Astrocyte of the hippocampus (primary cell): ENCODE results near the gene PPIL1.

Experiments
- DNase-seq: peaks from one replicate; pipeline ENCODE4 v3.0.0; 2011; ENCODE audit warnings: low read depth, low spot score

Gene PPIL1

DNA sequence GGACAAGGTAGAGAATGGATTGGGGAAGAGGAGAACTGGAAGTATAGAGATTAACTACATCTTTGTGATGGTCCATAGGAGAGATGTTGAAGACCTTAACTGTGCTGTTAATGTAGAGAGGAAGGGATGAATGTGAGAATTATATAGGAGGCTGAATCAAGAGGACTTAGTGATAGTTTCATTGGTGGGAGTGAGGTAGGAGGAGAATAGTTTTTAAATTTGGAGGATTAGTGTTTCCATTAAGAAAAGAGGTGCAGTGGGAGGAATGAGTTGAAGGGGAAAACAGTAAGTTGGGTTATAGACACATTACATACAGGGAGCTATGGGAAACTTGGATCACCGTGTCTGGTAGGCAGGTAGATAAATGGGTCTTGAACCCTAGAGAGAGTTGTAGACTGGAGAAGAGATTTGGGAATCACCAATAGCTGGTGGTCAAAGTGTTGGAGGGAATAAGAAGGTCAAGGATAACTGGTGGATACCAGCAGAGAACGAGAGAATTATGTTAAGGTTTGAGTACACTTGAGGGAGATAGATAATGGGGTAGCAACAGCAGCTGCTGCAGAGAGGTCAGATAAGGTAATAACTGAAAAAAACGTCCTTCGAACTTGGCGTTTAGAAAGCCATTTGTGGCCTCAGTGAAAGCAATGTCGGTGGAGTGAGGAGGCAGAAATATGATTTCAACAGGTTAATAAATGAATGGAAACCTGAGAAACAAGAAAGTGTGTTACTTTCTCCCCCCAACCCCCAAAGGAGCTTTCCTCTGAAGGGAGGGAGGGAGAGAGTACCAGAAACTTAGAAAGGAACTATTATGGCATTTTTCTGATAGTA, 14.3 kb upstream of the PPIL1 start:
- DNase-seq = no peak

DNA sequence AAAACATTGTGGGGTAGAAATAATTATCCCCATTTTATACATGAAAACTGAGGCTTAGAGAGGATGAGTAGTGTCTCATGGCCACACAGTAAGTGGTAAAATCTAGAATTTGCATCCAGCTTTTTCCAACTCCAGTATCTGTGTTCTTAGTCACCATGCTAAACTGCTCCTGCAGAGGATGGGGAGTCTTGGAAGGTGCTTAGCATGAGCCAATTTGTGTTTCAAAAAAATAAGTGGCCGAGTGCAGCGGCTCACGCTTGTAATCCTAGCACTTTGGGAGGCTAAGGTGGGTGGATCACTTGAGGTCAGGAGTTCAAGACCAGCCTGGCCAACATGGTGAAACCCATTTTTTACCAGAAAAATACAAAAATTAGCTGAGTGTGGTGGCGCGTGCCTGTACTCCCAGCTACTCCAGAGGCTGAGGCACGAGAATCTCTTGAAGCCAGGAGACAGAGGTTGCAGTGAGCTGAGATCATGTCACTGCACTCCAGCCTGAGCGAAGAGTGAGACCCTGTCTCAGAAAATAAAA, 13.6 kb upstream of the PPIL1 start:
- DNase-seq = no peak

DNA sequence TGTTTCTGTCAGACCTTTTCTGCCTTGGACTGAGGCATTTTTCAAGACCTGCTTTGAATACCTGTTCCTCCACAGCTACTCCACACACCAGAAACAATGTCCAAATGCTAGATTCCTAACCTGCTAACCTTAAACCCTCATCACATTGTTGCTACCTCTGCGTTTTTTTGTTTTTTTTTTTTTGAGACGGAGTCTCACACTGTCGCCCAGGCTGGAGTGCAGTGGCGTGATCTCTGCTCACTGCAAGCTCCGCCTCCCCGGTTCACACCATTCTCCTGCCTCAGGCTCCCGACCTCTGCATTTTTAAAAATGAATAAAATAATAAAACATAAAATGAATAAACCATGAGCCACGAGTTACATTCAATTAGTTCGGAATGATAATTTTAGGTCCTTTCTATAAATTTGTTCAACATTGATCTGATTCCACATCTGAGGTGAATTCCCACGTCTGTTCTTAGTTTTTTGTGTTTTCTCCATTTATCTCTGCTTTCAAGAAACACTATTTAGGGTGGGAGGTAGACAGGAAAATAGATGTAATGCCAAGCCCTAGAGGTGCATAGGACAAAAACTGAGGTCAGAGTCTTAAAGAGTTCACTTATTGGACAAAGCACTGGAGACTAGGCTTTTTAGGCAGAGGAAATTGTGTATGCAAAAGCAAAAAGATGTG, 12.5 kb upstream of the PPIL1 start:
- no peak for DNase-seq

DNA sequence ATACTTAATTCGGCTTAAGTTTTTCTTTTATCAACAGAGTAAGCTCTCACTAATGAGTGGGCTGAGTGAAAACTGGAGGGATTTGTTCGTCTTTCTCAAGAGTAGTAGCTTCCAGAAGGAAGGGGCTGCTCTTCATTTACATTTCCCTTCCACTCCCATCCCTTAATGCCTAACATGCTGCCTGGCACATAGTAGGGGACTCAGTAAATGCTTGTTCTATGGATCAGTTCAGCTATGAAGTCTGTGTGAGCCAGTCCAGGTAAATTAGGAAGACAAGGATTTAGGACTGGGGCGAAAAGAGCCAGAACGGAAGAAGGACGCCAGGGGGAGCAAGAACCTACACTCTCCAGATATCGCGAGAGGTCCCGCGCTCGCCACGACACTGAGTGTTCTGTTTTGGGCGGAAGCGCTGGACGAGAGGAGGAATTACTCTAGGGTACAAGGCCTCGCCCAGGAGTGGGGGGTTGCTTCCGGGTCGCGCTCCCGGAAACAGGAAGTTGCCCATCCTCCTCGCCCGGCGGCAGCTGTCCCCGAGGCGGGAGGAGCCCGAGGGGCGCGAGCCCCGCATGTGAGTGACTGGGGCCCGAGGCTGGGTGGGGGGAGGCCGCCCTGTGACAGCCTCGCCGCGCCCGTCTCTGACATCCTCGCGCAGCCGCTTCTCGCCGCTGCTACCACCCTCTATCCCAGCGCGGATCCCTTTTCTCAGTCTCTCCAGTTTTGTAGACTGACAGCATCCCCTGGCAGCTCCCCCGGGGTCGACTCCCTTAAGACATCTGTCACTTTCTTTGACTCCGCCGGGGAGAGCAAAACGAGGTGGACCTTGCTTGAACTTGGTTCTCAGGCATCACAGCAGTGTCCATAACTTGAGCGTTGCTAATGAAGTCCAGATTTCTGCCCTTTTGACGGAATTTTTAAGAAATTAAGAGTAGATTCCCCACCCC, 11.1 kb upstream of the PPIL1 start, which contains the start of gene C6orf89:
Gene C6orf89 (plus strand): TSS at position 492 of the 941 bp plus-strand sequence. CDS start 13,493 bp downstream, outside the sequence.
- peak; percentile 98 for DNase-seq

DNA sequence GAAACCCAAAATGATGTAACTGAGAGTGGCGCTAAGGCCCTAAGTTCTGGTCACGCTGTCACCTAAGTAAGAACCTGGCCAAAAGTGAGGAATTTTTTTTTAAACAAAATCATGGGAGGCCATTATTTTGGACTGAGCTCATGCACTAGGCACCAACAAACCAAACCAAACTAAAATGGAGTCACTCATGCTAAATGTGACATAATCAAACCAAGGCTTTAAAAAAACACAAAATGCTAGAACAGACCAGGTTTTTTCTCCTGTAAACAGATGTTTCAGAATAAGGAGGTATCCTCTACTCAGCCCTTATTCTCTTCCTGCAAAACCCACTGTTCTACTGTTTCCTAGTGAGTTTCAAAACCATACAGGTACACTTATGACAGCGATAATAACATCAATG, 10.0 kb upstream of the PPIL1 start:
- DNase-seq = no peak

DNA sequence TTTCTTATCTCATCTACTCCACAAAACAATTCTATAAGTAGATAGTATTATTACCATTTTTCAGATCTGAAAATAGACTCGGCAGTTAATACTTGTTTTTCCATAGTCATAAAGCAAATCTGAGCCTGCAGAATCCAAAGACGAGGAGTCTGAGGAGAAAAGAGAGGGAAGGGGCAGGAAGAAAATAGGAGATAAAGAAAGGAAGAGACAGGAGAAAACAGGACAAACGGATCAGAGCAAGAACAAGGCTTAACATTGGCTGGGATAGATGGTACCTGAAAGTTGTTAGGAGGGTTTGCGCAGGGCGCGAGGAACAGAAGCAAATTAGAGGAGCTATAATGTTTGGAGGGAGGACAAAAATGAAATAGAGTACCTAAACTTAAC, 639 bp upstream of the PPIL1 start:
- no peak for DNase-seq

DNA sequence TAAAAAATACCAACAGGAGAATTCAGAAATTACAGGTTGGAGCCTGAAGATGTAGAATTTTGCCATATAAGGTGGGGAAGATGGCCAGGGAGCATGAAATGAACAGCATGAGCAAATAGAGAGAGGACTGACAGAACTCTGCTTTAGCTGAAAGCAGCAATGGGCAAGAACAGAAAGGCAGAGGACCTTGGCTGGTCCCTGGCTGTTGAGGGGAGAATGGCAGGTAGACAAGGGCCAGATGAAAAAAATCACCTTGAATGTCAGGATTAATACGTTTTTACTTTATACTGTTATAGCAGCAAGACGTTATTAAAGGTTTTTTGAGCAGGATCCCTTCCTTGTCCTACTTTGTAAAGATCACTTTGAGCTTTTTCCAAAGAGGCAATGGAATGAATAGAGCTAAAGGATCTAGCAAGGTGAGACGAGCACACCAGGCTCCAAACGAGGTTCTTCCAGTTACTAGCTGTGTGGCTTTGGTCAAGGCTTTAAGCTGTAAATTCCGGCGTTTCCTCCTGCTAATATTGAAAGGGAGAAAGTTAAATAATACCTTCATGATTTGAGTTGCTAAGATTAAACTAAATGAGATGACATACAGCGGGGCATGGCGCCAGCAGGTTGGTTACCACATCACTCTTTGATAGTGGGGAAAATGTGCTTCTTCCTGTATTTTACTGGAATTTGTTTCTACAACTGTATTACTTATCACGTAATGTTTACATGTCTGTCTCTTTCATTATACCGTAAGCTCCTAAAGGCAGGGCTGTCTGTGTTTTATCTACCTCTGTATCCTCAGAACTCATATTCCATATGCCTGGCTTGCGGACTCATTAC, 776 bp downstream of the PPIL1 start:
- DNase-seq = peak; percentile 20

DNA sequence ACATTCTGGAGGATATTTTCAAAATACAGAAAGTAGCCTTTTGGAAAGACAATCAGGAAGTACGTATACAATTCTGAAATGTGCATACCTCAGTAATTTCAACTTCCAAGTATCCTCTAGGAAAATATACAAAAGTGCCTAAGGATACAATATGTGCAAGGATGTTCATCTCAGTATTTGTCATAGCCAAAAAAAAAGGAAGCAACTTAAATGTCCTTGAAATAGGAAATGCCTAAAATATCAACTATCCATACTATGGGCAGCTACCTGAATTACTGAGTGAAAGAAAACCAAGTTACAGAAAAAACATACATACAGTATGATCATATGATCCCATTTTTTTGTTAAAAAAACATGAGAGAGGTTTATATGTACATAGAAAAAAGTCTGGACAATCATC, 1.5 kb downstream of the PPIL1 start:
- DNase-seq = no peak

DNA sequence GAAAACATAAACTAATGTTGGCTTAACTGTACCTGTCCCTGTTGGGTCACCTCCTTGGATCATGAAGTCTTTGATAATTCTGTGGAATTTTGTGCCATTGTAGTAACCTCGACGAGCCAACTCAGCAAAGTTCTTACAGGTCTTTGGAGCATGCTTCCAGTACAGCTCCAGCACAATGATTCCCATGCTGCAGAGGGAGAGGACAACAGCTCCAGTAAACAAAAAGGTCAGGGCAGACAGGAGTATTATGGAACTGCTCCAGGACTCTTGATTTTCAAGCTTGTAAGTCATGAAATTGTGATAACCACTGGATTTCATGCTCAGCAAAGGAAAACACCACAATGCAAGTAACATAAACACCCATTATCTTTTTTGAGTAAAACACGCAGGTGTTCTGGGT, 2.9 kb downstream of the PPIL1 start:
- no peak for DNase-seq

DNA sequence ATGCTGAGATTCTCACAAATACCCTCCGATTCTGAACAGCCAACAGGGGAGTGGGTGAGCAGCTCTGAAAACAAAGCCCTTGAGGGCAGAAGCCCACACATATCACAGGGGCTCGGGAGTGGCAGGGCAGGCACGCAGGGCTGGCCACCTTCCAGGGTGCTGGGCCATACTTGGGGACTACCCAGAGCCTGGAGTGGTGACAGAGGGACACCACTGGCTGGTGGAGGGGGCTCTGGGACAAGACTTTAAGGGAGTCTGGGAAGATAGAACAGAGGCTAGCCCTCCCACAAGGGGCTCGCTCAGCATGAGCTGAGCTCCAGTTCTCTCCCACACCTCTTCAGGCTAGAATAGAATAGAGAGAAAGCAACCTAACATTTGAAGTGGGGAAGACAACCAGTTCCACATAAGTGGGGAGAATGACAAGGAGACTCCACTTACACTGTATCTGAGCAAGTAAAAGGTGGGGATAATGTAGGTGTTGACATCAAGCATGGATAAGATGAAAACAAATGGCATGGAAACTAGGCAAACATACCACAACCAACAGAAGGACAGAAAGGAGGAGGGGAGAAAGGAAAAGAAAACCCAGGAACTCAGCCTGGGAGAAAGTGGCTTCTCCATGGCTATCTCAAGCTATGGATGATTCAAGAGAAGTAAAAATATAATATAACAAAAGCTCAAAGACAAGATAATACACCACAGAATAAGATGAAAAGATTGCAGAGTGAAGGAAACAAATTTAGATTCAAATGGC, 7.0 kb downstream of the PPIL1 start:
- DNase-seq = no peak

DNA sequence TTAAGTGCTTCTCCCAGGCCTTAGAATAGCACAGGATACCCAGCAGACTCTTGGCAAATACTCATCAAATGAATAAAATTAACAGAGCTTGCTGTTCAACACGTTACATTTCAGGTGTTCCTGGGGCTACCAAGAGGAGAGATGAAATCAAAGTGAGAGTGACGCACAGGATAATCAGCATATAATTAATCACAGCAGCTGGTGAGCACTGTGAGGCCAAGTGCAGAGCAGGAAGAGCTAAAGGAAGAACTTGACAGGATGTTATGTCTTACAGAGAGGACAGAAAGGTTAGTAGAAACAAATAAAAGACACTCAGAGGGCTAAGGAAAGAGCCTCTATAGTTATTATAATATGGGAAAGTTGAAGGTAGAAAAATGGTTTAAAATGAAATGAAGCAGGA, 8.8 kb downstream of the PPIL1 start:
- no peak for DNase-seq

DNA sequence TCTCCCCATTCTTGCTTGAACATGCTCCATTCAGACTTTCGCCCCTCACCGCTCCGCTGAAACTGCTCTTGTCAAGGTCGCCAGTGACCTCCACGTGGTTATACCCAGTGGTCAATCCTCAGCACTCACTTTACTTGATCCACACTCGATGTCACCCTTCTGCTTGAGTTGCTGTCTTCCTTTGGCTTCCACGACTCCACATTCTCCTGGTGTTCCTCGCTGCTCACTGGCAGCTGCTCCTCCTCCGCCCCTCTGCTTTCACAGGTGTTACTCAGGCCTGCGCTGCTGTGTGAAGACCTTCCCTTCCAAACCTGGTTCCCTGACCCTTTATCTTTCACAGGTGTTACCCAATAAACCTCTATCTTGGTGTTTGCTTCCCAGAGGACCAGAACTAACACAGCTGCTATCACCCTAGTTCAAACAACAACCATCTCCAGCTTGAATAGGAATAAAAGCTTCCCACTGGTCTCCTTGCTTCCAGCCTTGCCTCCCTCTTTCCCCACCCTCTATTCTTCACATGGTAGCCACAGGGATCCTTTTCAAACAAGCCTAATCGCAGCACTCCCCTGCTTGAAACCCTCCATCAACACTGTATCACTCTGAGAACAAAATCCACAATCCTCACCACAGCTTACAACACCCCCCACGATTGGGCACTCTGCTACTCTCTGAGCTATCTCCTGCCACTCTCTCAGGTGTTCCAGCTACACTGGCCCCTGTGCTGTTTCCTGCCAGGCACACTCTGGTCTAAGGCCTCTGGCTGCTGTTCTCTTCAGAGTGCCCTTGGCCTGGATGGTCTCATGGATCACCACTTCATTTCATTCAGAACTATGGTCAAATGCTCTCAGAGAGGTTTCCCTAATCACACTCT, 10.7 kb downstream of the PPIL1 start:
- DNase-seq = no peak

DNA sequence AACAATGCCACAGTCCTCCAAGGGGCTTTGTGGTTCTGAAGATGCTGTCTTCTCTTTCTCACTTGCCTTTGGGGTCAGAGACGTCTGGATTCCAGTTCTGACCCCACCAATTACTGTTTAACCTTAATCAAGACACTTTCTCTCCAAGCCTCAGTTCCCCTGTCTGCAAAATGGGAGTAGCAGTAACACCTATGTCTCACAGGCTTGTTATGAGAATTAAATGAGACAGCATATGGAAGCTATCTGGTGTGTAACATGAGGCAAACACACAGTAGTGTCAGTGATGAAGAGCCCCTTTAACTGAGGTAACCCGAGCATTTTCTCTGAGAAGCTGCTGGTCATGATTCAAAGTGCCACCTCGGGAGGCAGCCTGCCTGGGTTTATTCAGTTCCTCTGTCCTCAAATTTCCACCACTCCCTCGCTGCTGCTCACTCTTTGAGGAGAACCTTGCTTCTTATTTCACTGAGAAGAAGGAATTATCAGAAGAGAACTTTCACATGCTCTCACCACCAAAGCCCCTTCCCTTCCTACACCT, 11.7 kb downstream of the PPIL1 start:
- DNase-seq = no peak

DNA sequence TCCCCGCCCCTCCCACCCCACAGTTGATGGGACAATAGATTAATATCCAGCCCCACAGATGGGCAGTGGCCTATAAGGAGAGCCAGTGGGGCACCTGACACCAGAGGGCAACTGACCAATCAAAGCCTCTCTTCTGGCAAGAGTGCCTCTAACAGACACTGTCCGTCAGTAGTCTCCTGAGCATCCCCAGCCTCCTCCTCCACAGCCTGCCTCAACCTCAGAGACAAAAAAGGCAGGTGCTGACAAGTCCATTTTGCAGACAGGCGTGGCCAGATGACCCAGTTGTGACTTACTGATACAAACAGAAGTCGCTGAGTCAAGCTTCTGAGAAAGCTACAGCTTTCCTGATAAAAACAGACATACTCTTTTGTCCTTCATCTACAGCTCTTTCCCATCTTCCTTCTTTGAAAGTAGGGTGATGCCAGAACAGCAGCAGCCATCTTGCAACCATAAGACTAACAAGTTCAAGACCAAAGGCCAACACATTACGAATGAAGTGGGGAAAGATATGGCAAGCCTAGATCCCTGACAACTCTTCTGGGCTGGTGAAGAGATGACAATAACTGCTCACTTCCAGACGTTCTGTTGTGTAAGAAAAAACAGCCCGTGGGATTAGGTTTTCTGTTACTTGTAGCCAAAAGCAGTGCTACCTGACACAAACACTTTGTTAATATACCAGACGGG, 12.3 kb downstream of the PPIL1 start:
- DNase-seq = no peak

DNA sequence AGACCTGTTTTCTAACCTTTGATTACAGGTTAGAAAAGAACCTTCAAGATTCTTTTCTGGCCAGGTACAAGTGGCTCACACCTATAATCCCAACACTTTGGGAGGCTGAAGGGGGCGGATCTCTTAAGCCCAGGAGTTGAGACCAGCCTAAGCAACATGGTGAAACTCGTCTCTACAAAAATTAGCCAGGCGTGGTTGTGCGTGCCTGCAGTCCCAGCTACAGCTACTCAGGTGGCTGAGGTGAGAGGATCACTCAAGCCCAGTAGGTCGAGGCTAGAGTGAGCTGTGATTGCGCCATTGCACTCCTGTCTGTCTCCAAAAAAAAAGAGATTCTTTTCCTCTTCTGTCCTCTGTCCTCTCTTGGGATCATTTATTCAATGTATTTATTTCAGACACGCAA, 14.5 kb downstream of the PPIL1 start:
- DNase-seq = no peak

DNA sequence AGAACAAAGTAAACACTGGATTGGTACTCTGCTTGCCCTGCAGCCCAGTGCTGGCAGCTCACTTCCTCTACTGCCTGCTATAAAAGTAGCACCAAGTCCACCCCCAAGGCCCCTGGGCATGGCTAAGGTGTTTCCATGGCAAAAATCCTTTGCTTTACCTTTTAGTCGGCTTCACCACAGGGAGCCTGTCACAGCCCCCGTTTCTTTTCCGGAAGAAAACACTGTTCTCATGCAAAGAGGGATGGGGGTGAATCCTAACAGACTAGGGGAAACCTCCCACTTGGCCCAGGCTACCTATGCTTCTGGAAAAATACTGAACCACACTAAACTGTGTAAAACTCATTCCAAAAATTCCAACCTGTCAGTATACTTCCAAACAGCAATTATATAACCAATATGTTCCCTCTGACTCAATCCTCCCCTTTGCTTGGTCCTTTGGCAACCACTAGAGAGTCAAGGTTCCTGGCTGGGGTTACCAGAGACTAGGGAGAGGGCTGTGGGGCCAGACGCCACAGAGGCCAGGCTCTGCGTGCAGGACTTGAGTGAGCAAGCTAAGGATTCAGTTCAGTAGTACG, 16.1 kb downstream of the PPIL1 start:
- DNase-seq = peak; percentile 83

DNA sequence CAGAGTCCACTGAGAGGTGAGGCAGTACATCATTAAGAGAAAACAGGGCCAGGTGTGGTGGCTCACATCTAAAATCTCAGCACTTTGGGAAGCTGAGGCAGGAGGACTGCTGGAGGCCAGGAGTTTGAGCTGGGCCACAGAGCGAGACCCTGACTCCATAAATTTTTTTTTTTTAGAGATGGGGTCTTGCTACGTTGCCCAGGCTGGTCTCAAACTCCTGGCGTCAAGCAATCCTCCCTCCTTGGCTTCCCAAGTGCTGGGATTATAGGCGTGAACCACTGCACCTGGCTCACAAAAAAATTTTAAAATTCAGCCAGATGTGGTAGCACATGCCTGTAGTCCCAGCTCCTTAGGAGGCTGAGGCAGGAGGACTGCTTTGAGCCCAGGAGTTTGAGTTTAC, 17.3 kb downstream of the PPIL1 start:
- DNase-seq = no peak

DNA sequence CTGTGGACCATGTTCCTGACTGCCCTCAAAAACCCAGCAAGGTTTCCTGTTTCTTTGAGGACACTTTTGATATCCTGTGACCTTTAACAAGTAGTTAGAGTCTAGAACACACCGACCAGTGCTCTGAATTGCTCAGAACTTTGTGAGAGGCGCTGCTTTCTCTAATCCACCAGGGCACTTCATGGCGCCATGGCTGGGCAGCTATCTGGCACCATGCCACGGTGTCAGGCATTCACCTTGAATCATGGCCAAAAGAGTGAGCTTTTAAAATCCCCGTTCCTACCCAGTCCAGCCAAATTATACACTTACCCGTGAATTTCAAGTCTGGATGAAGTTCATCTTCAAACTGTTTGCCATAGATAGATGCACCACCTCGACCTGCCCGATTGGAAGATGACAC, 18.3 kb downstream of the PPIL1 start:
- no peak for DNase-seq
